Naive thymus-derived CD4-positive, alpha-beta T cell (primary cell): Measurements from ENCODE around the gene CACNA1C. TPM values are rescaled to one million over a fixed set of nuclear protein-coding genes. Genes with fewer than 3 reads are reported as not detected.

Source experiments
- ATAC-seq: fragments of 150-1000 bp; cut with Tn5 transposase; 2 replicates; pipeline ENCODE4 v1.10.0; 2021; ENCODE audit warnings: mild to moderate bottlenecking, moderate library complexity
- CTCF ChIA-PET: fragments of 350-600 bp; sonication (Branson Sonifier 250); formaldehyde crosslinking; loops from one replicate; lab custom pipeline; 2021; ENCODE audit warnings: antibody characterized with exemption; lab: Charles Lee
- POLR2A ChIA-PET: fragments of 350-600 bp; sonication (Branson Sonifier 250); formaldehyde crosslinking; loops from one replicate; lab custom pipeline; 2021; ENCODE audit warnings: antibody characterized with exemption, inconsistent platforms; lab: Charles Lee
- DNase-seq, 9 donors: peaks; one replicate each; pipeline versions ENCODE4 v3.0.0 to v3.0.0-alpha.2; 2020 to 2022; ENCODE audit warnings: mixed read lengths in 1 of 9
- H3K27ac ChIP-seq: one replicate; pipeline ENCODE4 v1.7.0; 2013; ENCODE audit warnings: mild to moderate bottlenecking, low read depth, low read length, moderate library complexity
- H3K27me3 ChIP-seq, 2 donors: one replicate each; pipeline ENCODE4 v1.7.0; 2013; ENCODE audit warnings: low read length in 2 of 2, mild to moderate bottlenecking in 2 of 2, moderate library complexity in 2 of 2; ENCODE audit not compliant: control insufficient read depth in 2 of 2, insufficient read depth in 2 of 2
- H3K36me3 ChIP-seq, 3 experiments: 1 replicate in 2 of 3; 2 replicates in 1 of 3; pipeline ENCODE4 v1.7.0; 2013; ENCODE audit warnings: low read length in 3 of 3, mild to moderate bottlenecking in 3 of 3, moderate library complexity in 1 of 3; ENCODE audit not compliant: insufficient read depth in 3 of 3, control insufficient read depth in 2 of 3
- H3K4me1 ChIP-seq, 2 donors: one replicate each; pipeline ENCODE4 v1.7.0; 2013; ENCODE audit warnings: low read length in 2 of 2, mild to moderate bottlenecking in 2 of 2, moderate library complexity in 1 of 2; ENCODE audit not compliant: control insufficient read depth in 2 of 2, insufficient read depth in 2 of 2
- H3K4me3 ChIP-seq: 2 replicates; pipeline ENCODE4 v1.7.0; 2013; ENCODE audit warnings: mild to moderate bottlenecking, low read length
- H3K9me3 ChIP-seq, 3 experiments: 1 replicate in 2 of 3; 2 replicates in 1 of 3; pipeline ENCODE4 v1.7.0; 2013; ENCODE audit warnings: low read length in 3 of 3; ENCODE audit not compliant: control insufficient read depth in 2 of 3
- H3K27ac Mint-ChIP-seq, 9 donors: one replicate each; pipeline ENCODE4 v1.8.0; 2020 to 2022; ENCODE audit warnings: mixed read lengths in 9 of 9, mild to moderate bottlenecking in 8 of 9, moderate library complexity in 5 of 9, inconsistent platforms in 2 of 9
- H3K27me3 Mint-ChIP-seq, 5 donors: one replicate each; pipeline ENCODE4 v1.8.0; 2021 to 2022; ENCODE audit warnings: mixed read lengths in 5 of 5, mild to moderate bottlenecking in 1 of 5
- H3K36me3 Mint-ChIP-seq, 5 donors: one replicate each; pipeline ENCODE4 v1.8.0; 2020 to 2022; ENCODE audit warnings: mixed read lengths in 5 of 5, mild to moderate bottlenecking in 3 of 5, inconsistent platforms in 1 of 5
- H3K4me1 Mint-ChIP-seq, 7 donors: one replicate each; pipeline ENCODE4 v1.8.0; 2020 to 2022; ENCODE audit warnings: mixed read lengths in 7 of 7, mild to moderate bottlenecking in 3 of 7, inconsistent platforms in 1 of 7
- H3K4me3 Mint-ChIP-seq, 10 donors: one replicate each; pipeline ENCODE4 v1.8.0; 2020 to 2022; ENCODE audit warnings: mild to moderate bottlenecking in 10 of 10, mixed read lengths in 10 of 10, moderate library complexity in 6 of 10, inconsistent platforms in 2 of 10
- H3K9me3 Mint-ChIP-seq, 11 donors: one replicate each; pipeline ENCODE4 v1.8.0; 2020 to 2022; ENCODE audit warnings: mixed read lengths in 11 of 11, mild to moderate bottlenecking in 4 of 11, inconsistent platforms in 1 of 11, moderate library complexity in 1 of 11
- intact Hi-C, 2 donors: fragments of 100-400 bp; cut with micrococcal nuclease; formaldehyde crosslinking; loops; one replicate each; pipeline ENCODE4 v1.15.1; 2023
- polyA plus RNA-seq, 2 donors: library from polyadenylated mRNA; unstranded; fragments of 300-500 nt; fragmentation: Illumina TruSeq; gene quantifications; one replicate each; pipeline ENCODE4 v1.2.3, GENCODE V29; 2021
- total RNA-seq, 6 experiments: library from RNA in 5 of 6; stranded (reverse) in 5 of 6; gene quantifications; 1 replicate in 5 of 6; 2 replicates in 1 of 6; pipeline ENCODE4 v1.2.3 and lab custom pipeline; 2021 to 2026

The CACNA1C gene
- total and polyA plus RNA-seq, 7 experiments from 2014 or later: 0.04 to 0.48 (median 0.08) TPM

DNA sequence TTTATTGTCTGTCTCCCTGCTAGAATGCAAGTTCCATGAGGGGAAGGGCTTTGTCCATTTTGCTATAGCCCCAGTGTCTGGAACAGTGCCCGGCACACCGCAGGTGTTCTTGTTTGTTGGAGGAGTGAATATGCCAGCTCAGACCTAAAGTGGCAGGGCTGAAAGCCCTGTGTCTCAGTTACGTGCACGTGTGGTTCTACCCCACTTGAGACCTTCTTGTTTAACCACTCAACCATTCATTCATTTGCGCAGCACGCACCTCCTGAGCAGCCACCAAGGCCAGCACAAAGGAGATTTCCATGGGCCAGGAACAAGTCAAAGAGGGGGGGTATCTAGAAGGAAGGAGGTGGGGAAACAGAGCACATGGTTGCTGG lies 404.0 kb downstream of the CACNA1C start:
- Mint-ChIP-seq H3K27ac (no peak overlapping the region), H3K4me1 (peaks cover 0 to 14% (median 0%) of the 10 kb centered on the region in 7 donors), H3K27me3 (no peaks in the 10 kb centered on the region), H3K9me3 (no peaks in the 10 kb centered on the region), H3K4me3 (no peak overlapping the region), H3K36me3 (no peaks in the 10 kb centered on the region)
- ATAC-seq: no peak
- ChIA-PET CTCF (no interaction called here), POLR2A (no interaction called here)
- no peak for DNase-seq
- Histone ChIP-seq H3K36me3 (no peaks in the 10 kb centered on the region), H3K4me1 (no peaks in the 10 kb centered on the region), H3K27me3 (no peaks in the 10 kb centered on the region), H3K4me3 (no peak overlapping the region), H3K9me3 (no peaks in the 10 kb centered on the region), H3K27ac (no peak overlapping the region)
- intact Hi-C loops: no loop called here

GRCh38 chr12:2457215-2457932 lies 404.6 kb downstream of the CACNA1C start:
- no peak overlapping the region for H3K27ac ChIP-seq
- Mint-ChIP-seq H3K4me1 (peaks cover 0 to 14% (median 0%) of the 10 kb centered on the region in 7 donors), H3K27ac (no peak overlapping the region), H3K9me3 (no peaks in the 10 kb centered on the region), H3K4me3 (no peak overlapping the region), H3K36me3 (no peaks in the 10 kb centered on the region), H3K27me3 (no peaks in the 10 kb centered on the region)
- no peaks in the 10 kb centered on the region for H3K9me3 ChIP-seq
- H3K4me3 ChIP-seq: no peak overlapping the region
- ATAC-seq (no peak), DNase-seq (no peak)
- no peaks in the 10 kb centered on the region for H3K27me3 ChIP-seq
- intact Hi-C loops: no loop called here
- H3K36me3 ChIP-seq: no peaks in the 10 kb centered on the region
- no peaks in the 10 kb centered on the region for H3K4me1 ChIP-seq
- CTCF ChIA-PET: no interaction called here
- POLR2A ChIA-PET: no interaction called here

GRCh38 chr12:2457933-2458414 lies 405.2 kb downstream of the CACNA1C start:
- no peaks in the 10 kb centered on the region for H3K36me3 Mint-ChIP-seq
- H3K4me1 ChIP-seq: no peaks in the 10 kb centered on the region
- DNase-seq (no peak), ATAC-seq (no peak)
- H3K36me3 ChIP-seq: no peaks in the 10 kb centered on the region
- H3K4me3 ChIP-seq: no peak overlapping the region
- intact Hi-C loops: no loop called here
- no peak overlapping the region for H3K4me3 Mint-ChIP-seq
- no peaks in the 10 kb centered on the region for H3K27me3 Mint-ChIP-seq
- peaks cover 0 to 14% (median 0%) of the 10 kb centered on the region in 7 donors for H3K4me1 Mint-ChIP-seq
- ChIA-PET CTCF (no interaction called here), POLR2A (no interaction called here)
- H3K27ac Mint-ChIP-seq: no peak overlapping the region
- H3K27ac ChIP-seq: no peak overlapping the region
- no peaks in the 10 kb centered on the region for H3K27me3 ChIP-seq
- H3K9me3 Mint-ChIP-seq: no peaks in the 10 kb centered on the region
- no peaks in the 10 kb centered on the region for H3K9me3 ChIP-seq

GRCh38 chr12:2460051-2460670 lies 407.4 kb downstream of the CACNA1C start:
- Mint-ChIP-seq H3K36me3 (no peaks in the 10 kb centered on the region), H3K27me3 (peaks cover 0 to 3% (median 0%) of the 10 kb centered on the region in 5 donors), H3K27ac (no peak overlapping the region), H3K9me3 (no peaks in the 10 kb centered on the region), H3K4me1 (peaks cover 0 to 14% (median 0%) of the 10 kb centered on the region in 7 donors), H3K4me3 (no peak overlapping the region)
- ATAC-seq (no peak), DNase-seq (no peak)
- Histone ChIP-seq H3K4me1 (no peaks in the 10 kb centered on the region), H3K36me3 (no peaks in the 10 kb centered on the region), H3K27ac (no peak overlapping the region), H3K27me3 (no peaks in the 10 kb centered on the region), H3K9me3 (no peaks in the 10 kb centered on the region), H3K4me3 (no peak overlapping the region)
- ChIA-PET POLR2A (no interaction called here), CTCF (no interaction called here)
- intact Hi-C loops: no loop called here

DNA sequence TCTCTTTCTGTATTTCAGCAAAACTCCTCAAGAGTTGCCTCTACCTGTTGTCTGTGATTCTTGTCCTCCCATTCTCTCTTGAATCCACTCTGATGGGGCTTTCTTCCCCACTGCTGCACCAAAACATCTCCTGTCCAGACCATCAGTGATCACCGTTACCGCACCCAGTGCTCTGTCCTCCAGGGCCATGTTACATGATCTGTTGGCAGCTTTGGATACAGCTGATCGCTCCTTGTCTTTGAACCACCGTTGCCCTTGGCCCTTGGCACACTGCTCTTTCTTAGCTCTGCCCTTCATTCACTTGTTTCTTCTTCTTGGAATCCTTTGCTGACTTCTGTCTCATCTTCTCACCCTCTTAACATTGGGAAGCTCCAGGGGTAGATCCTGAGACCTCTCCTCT lies 408.3 kb downstream of the CACNA1C start:
- POLR2A ChIA-PET: interaction anchor here (0.7 kb wide), 1 partner anchor 9 kb away, joined by 3 read pairs; no protein-coding TSS in a partner anchor
- Mint-ChIP-seq H3K27ac (no peak overlapping the region), H3K4me1 (peaks cover 0 to 14% (median 0%) of the 10 kb centered on the region in 7 donors), H3K36me3 (no peaks in the 10 kb centered on the region), H3K27me3 (peaks cover 0 to 8% (median 0%) of the 10 kb centered on the region in 5 donors), H3K4me3 (no peak overlapping the region), H3K9me3 (no peaks in the 10 kb centered on the region)
- Histone ChIP-seq H3K27ac (no peak overlapping the region), H3K4me1 (no peaks in the 10 kb centered on the region), H3K27me3 (no peaks in the 10 kb centered on the region), H3K36me3 (no peaks in the 10 kb centered on the region), H3K9me3 (no peaks in the 10 kb centered on the region), H3K4me3 (no peak overlapping the region)
- intact Hi-C loops: no loop called here
- DNase-seq: no peak
- ATAC-seq: no peak
- CTCF ChIA-PET: no interaction called here

GRCh38 chr12:2461645-2462044 lies 408.9 kb downstream of the CACNA1C start:
- no peak overlapping the region for H3K4me3 Mint-ChIP-seq
- no peaks in the 10 kb centered on the region for H3K36me3 Mint-ChIP-seq
- Histone ChIP-seq H3K36me3 (no peaks in the 10 kb centered on the region), H3K9me3 (no peaks in the 10 kb centered on the region), H3K27me3 (no peaks in the 10 kb centered on the region), H3K4me1 (no peaks in the 10 kb centered on the region), H3K4me3 (no peak overlapping the region), H3K27ac (no peak overlapping the region)
- ATAC-seq: no peak
- H3K27me3 Mint-ChIP-seq: peaks cover 0 to 8% (median 0%) of the 10 kb centered on the region in 5 donors
- no peak for DNase-seq
- H3K27ac Mint-ChIP-seq: no peak overlapping the region
- CTCF ChIA-PET: no interaction called here
- peaks cover 0 to 14% (median 0%) of the 10 kb centered on the region in 7 donors for H3K4me1 Mint-ChIP-seq
- POLR2A ChIA-PET: interaction anchor here (0.7 kb wide), 1 partner anchor 9 kb away, joined by 3 read pairs; no protein-coding TSS in a partner anchor
- intact Hi-C loops: no loop called here
- H3K9me3 Mint-ChIP-seq: no peaks in the 10 kb centered on the region
